ENCODE data around the gene CAPN15. TPM values are rescaled to one million over a fixed set of nuclear protein-coding genes. Genes with fewer than 3 reads are reported as not detected.

CAPN15 gene
- total RNA-seq, 1 donor = 43.9 TPM

GRCh38 chr16:522320-523096 is 5.0 kb upstream of the CAPN15 start:
- no peak for TF ChIP-seq CTCF (IDR thresholded peaks at IDR 0.05; ENCODE audit: insufficient read depth, low read length)
- no peak for DNase-seq (ENCODE audit: low read depth)
- no peak overlapping the region for H3K4me3 ChIP-seq (ENCODE audit: low read depth, low read length)

DNA sequence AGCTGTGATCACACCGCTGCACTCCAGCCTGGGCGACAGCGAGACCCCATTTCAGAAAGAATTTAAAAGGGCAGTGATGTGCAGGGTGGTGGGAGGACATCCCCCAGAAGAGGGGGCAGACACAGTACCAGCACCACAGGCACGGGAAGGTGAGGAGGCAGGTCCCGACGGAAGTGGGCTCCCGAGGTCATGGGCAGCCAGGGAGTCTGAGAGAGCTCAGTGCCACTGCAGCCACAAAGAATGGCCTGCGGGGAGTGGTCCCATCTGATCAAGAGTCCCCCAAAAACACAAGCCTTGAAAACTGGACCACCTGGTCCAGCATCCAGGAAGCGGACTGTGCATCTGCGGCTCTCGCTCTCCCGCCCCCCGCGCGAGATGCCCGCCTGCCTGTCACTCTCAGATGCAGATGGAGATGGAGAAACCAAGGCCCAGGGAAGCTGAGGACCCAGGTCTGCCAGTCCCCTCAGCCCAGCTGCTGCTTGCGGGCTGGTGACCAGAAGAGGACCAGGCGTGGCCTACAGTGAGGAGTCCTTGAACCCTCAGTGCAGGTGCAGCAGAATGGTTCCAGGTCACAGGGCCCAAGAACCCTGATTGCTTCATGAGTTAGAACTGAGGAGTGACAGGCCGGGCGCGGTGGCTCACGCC is 4.3 kb upstream of the CAPN15 start:
- DNase-seq (ENCODE audit: low read depth) = no peak
- H3K4me3 ChIP-seq (ENCODE audit: low read depth, low read length) = no peak overlapping the region
- no peak for TF ChIP-seq CTCF (IDR thresholded peaks at IDR 0.05; ENCODE audit: insufficient read depth, low read length)

DNA sequence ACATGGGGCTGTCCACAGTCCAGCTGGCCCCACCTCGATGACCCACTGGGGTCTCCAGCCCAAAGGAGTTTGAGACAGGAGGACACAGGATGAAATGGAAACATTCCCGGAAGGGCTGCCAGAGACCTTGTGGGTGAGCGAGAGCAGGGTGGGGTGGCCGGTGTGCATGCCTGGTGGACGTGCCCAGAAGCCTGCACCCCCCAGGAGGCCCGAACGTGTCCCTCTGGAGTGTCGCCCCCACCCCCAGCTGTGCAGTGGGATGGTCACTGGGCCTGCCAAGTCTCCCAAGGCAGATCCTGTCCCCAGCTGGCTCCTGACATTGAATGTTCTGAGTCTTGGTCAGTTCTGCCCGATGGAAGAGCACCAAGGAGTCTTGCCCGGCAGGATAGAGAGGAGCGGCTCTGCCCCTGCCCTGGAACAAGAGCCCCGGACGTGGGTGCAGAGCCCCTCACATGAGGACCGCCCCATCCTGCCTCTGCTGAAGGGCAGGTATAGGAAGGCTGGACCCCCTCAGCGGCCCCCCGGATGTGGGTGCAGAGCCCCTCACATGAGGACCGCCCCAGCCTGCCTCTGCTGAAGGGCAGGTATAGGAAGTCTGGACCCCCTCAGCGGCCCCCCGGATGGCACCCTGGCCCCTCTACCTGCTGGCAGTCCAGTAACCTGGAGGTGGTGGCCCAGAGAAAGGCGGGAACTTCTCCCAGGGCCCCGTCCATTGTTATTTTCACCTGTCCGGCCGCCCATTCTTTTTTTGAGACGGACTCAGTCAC is 3.1 kb upstream of the CAPN15 start:
- H3K4me3 ChIP-seq (ENCODE audit: low read depth, low read length) = no peak overlapping the region
- no peak for TF ChIP-seq CTCF (IDR thresholded peaks at IDR 0.05; ENCODE audit: insufficient read depth, low read length)
- no peak for DNase-seq (ENCODE audit: low read depth)

GRCh38 chr16:525123-525519 is 2.4 kb upstream of the CAPN15 start:
- no peak for DNase-seq (ENCODE audit: low read depth)
- TF ChIP-seq CTCF (IDR thresholded peaks at IDR 0.05; ENCODE audit: insufficient read depth, low read length) = no peak
- H3K4me3 ChIP-seq (ENCODE audit: low read depth, low read length) = peak overlapping the region; percentile 13

DNA sequence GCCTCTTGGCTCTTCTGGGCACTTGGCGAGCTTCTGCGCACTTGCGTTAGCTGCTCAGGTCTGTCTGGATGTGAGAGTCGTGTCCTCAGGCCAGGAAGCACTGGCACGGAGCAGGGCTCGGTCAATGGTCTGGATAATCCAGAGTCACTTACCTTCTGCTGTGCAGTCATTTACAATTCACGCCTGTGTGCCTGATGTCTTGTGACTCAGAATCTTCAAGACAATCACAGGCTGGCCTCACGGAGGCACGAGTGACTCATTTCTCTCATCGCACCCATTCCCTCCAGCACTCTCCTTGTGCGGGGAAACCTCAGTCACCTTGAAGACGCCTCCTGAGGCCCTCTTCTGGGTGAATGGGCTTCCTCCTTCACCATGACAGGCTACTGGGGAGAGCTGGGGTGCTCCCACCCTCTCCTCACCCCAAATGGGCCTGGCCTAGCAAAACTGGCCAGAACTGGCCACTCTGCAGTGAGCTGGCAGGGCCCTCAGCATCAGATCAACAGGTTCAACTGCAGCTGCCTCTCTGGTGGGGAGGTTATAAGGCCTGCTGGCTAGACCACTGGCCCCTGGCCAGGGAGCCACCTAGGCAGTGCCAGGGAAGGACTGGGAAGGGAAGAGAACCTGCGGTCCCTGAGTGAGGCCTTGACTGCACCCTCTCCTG is 1.9 kb upstream of the CAPN15 start:
- DNase-seq (ENCODE audit: low read depth) = peak; percentile 77
- TF ChIP-seq CTCF (IDR thresholded peaks at IDR 0.05; ENCODE audit: insufficient read depth, low read length) = no peak
- peak overlapping the region; percentile 79 for H3K4me3 ChIP-seq (ENCODE audit: low read depth, low read length)

- peak overlapping the region; percentile 79 for H3K4me3 ChIP-seq (ENCODE audit: low read depth, low read length)
- TF ChIP-seq CTCF (IDR thresholded peaks at IDR 0.05; ENCODE audit: insufficient read depth, low read length) = no peak
- DNase-seq (ENCODE audit: low read depth) = peak; percentile 61
Measured at GRCh38 chr16:526181-527014, 1.1 kb upstream of the CAPN15 start.
